Pancreas (tissue), 10 donors: Measurements from ENCODE around the gene PCGF1. TPM values are rescaled to one million over a fixed set of nuclear protein-coding genes. Genes with fewer than 3 reads are reported as not detected.
"Not testable (repeated sequence)": the region's sequence is repeated elsewhere in the genome, so short reads cannot be mapped to it uniquely, and the experiment has no call there.

Experiments
- ATAC-seq, 4 donors: fragments of 200-7000 bp; cut with Tn5 transposase; one replicate each; pipeline versions ENCODE4 v1.8.0 to v1.9.1; 2020; ENCODE audit warnings: mild to moderate bottlenecking in 4 of 4, moderate library complexity in 4 of 4
- DNase-seq, 6 donors: peaks; one replicate each; pipeline ENCODE4 v3.0.0-alpha.2; 2020
- FAIRE-seq: peaks from 2 replicates; lab custom pipeline; 2012; peaks lifted over from hg19 to GRCh38; lab: Jason Lieb, UNC
- H3K27ac ChIP-seq, 4 donors: fragments of 200-600 bp; sonication (generic); 1 replicate in 3 of 4; 2 replicates in 1 of 4; pipeline versions ENCODE4 v1.5.0 to v1.8.0; 2020
- H3K27me3 ChIP-seq, 4 donors: fragments of 200-600 bp; one replicate each; pipeline ENCODE4 v1.8.0; 2021
- H3K36me3 ChIP-seq, 3 donors: fragments of 200-600 bp; sonication (generic) in 1 of 3; one replicate each; pipeline versions ENCODE4 v1.5.0 to v1.8.0; 2020 to 2021
- H3K4me1 ChIP-seq, 3 donors: fragments of 200-600 bp; one replicate each; pipeline ENCODE4 v1.8.0; 2021
- H3K4me3 ChIP-seq, 4 donors: fragments of 200-600 bp; sonication (generic) in 2 of 4; one replicate each; pipeline versions ENCODE4 v1.5.0 to v1.8.0; 2020 to 2021
- H3K9me3 ChIP-seq, 4 donors: fragments of 200-600 bp; one replicate each; pipeline ENCODE4 v1.8.0; 2021
- CTCF ChIP-seq, 4 donors: fragments of 200-600 bp; sonication (generic) in 3 of 4; IDR thresholded peaks; one replicate each; pipeline versions ENCODE4 v1.5.0 to v1.8.0; 2021; ENCODE audit warnings: antibody characterized with exemption in 4 of 4
- WGBS, 2 donors: extraction: QIAGEN DNeasy Blood & Tissue Kit; methylation state at CpG; one replicate each; pipeline ENCODE4 v1.1.7; 2013; 5-methylcytosine and 5-hydroxymethylcytosine counted together
- intact Hi-C, 3 donors: fragments of 100-400 bp; cut with DNase I; formaldehyde crosslinking; loops; one replicate each; pipeline versions ENCODE4 v1.11.1 to v1.14.2; 2022
- polyA plus RNA-seq, 2 donors: library from polyadenylated mRNA; stranded (reverse); fragments of 200-250 nt; gene quantifications; one replicate each; pipeline ENCODE4 v1.2.3, GENCODE V29; 2013
- total RNA-seq, 6 donors: library from RNA; stranded (reverse); fragmentation: NEBNext Ultra II Directional in 4 of 6; extraction: Animal tissue kit (Norgen Biotek cat#: 25700) in 4 of 6; gene quantifications; one replicate each; pipeline versions ENCODE4 v1.2.1 to v1.2.4, GENCODE V29; 2021 to 2023
- donor health status: healthy with polysubstance abuse.
- donor health status: DM: no; HTN: no; CAD: no; lungs with moderate emphysema.
- donor health status: DM: no; HTN: no; CAD: no.
- donor health status: control.
- donor health status: control.
- donor health status: Bipolar disorder and iron deficiency.
- donor health status: DM: yes; HTN: yes; CAD: no.
- donor health status: DM: no; HTN: no; CAD: no.
- donor health status: DM: no; HTN: no; CAD: no.
- donor health status: DM: yes; HTN: yes; CAD: no.

PCGF1 gene
- total and polyA plus RNA-seq, 8 donors = 8.8 to 16.4 (median 12.4) TPM

GRCh38 chr2:74472945-74473258 lies 34.6 kb downstream of the PCGF1 start:
- Histone ChIP-seq H3K27me3 (no peaks in the 10 kb centered on the region), H3K9me3 (no peaks in the 10 kb centered on the region), H3K36me3 (peaks cover 0 to 4% (median 0%) of the 10 kb centered on the region in 3 donors), H3K4me1 (peaks cover 5 to 16% (median 7%) of the 10 kb centered on the region in 3 donors), H3K4me3 (peak overlapping the region; percentile 53 to 69 (median 62)), H3K27ac (peak overlapping the region; percentile 86 to 92 (median 87))
- WGBS, 2 donors = 2 to 3% methylated on average over 7 of the region's 7 CpGs
- DNase-seq (no peak), ATAC-seq (peak; percentile 7 to 19 (median 14)), FAIRE-seq (no peak)
- intact Hi-C loops = no loop called here
- TF ChIP-seq CTCF (IDR thresholded peaks at IDR 0.05) = no peak

GRCh38 chr2:74472086-74472944 lies 35.2 kb downstream of the PCGF1 start, which contains the start of gene MRPL53:
Gene MRPL53, minus strand, starts transcription at chr2:74472680. Its CDS starts 20 bp downstream, at chr2:74472660.
- Histone ChIP-seq H3K27ac (peak within 1 kb of the TSS; percentile 86 to 92 (median 87)), H3K9me3 (no peaks in the 10 kb centered on the region), H3K4me1 (peaks cover 5 to 16% (median 7%) of the 10 kb centered on the region in 3 donors), H3K36me3 (peaks cover 0 to 4% (median 0%) of the 10 kb centered on the region in 3 donors), H3K4me3 (peak within 1 kb of the TSS; percentile 53 to 69 (median 62)), H3K27me3 (no peaks in the 10 kb centered on the region)
- no peak for FAIRE-seq
- peak; percentile 91 to 98 (median 94) for DNase-seq
- intact Hi-C loops = no loop called here
- peak; percentile 96 to 98 (median 96) for ATAC-seq
- WGBS, 2 donors = 0 to 1% methylated on average over 66 of the region's 66 CpGs
- TF ChIP-seq CTCF (IDR thresholded peaks at IDR 0.05) = no peak

DNA sequence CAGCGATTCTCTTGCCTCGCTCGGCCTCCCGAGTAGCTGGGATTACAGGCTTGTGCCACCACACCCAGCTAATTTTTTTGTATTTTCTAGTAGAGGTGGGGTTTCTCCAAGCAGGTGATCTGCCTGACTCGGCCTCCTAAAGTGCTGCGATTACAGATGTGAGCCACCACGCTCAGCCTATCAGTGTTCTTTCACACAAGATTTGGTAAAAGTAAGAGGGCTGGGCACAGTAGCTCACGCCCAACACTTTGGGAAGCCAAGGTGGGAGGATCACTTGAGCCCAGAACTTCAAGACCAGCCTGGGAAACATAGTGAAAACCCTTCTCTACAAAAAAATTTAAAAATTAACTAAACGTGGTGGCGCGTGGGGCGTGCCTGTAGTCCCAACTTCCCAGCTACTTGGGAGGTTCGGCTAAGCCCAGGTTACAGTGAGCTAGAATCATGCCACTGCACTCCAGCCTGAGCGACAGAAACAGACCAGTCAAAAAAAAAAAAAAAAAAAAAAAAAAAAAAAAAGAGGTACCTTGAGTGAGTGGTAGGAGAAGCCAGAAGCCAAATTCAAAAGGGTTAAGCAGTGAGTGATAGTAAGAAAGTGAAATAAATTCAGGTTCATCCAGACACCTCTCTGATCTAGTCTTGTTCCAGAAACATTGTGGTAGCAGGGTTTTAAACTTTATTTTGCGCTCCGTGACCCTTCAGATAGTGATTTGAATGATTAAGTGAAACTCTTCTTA lies 36.0 kb downstream of the PCGF1 start:
- Histone ChIP-seq H3K4me1 (peaks cover 5 to 16% (median 7%) of the 10 kb centered on the region in 3 donors), H3K27me3 (no peaks in the 10 kb centered on the region), H3K36me3 (peaks cover 0 to 4% (median 0%) of the 10 kb centered on the region in 3 donors), H3K27ac (peak overlapping the region; percentile 86 to 92 (median 87)), H3K4me3 (peak overlapping the region; percentile 53 to 69 (median 62)), H3K9me3 (no peaks in the 10 kb centered on the region)
- ATAC-seq = no peak
- intact Hi-C loops = no loop called here
- no peak for DNase-seq
- TF ChIP-seq CTCF (IDR thresholded peaks at IDR 0.05) = no peak
- no peak for FAIRE-seq
- WGBS, 2 donors = 42 to 48% methylated on average over 16 of the region's 16 CpGs

DNA sequence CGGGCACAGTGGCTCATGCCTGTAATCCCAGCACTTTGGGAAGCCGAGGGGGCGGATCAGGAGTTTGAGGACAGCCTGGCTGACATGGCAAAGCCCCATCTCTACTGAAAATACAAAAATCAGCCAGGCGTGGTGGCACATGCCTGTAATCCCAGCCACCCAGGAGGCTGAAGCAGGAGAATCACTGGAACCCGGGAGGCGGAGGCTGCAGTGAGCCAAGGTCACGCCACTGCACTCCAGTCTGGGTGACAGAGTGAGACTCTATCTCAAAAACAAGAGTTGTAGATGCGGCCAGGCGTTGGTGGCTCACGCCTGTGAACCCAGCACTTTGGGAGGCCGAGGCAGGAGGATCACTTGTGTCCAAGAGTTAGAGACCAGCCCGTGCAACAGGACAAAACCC lies 36.8 kb downstream of the PCGF1 start:
- H3K36me3 ChIP-seq, H3K27me3 ChIP-seq, H3K4me3 ChIP-seq, ATAC-seq, H3K9me3 ChIP-seq, intact Hi-C loops, H3K27ac ChIP-seq, FAIRE-seq: not testable (repeated sequence)
- WGBS, 2 donors = 94% methylated on average over 12 of the region's 12 CpGs
- DNase-seq = peak in 1 of 6 donors; percentile 20
- H3K4me1 ChIP-seq = peaks cover 5 to 16% (median 7%) of the 10 kb centered on the region in 3 donors

DNA sequence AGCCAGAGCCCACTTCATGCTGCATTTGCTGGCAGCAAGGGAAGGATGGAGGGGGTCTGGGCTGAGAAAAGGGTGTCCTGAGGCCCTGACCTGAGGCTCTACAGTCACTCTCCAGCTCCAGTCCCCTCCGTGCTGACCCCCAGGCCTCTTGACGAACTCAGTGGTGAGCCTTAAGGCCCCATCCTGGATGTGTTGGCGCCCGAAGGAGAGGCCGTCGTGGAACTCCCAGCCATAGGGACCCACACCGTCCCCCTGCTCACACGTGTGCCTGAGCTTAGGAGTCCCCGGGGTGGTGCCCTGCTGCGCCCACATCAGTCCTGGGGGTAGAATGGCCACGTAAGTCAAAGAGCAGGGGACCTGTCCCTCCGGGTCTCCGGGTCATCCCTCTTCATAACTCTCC lies 43.1 kb downstream of the PCGF1 start:
- DNase-seq (no peak), ATAC-seq (peak; percentile 2 to 18 (median 8)), FAIRE-seq (no peak)
- 1 to 3% methylated on average over 13 of the region's 13 CpGs for WGBS, 2 donors
- intact Hi-C loops = no loop called here
- TF ChIP-seq CTCF (IDR thresholded peaks at IDR 0.05) = no peak
- Histone ChIP-seq H3K4me3 (peak overlapping the region; percentile 75 to 99 (median 98)), H3K4me1 (peaks cover 0 to 8% (median 6%) of the 10 kb centered on the region in 3 donors), H3K36me3 (peaks cover 0 to 9% (median 0%) of the 10 kb centered on the region in 3 donors), H3K27me3 (no peaks in the 10 kb centered on the region), H3K9me3 (no peaks in the 10 kb centered on the region), H3K27ac (peak overlapping the region in 3 of 4 donors; percentile 77 to 80 (median 79))
